Body of pancreas (tissue), 4 donors: ENCODE measurements around the gene TOP1.

Experiments used
- POLR2A ChIP-seq, 3 donors: fragments of 450-650 bp; IDR thresholded peaks; one replicate each; pipeline ENCODE4 v1.6.1; 2016; ENCODE audit warnings: antibody characterized with exemption in 3 of 3, mild to moderate bottlenecking in 2 of 3
- TF ChIP-seq, protein P1 (sequence below), 7 experiments: fragments of 450-650 bp in 4 of 7; fragments of 200-600 bp in 3 of 7; sonication (generic) in 3 of 7; IDR thresholded peaks; one replicate each; pipeline ENCODE4 v1.5.1; 2016 to 2019; ENCODE audit warnings: antibody characterized with exemption in 7 of 7

DNA sequence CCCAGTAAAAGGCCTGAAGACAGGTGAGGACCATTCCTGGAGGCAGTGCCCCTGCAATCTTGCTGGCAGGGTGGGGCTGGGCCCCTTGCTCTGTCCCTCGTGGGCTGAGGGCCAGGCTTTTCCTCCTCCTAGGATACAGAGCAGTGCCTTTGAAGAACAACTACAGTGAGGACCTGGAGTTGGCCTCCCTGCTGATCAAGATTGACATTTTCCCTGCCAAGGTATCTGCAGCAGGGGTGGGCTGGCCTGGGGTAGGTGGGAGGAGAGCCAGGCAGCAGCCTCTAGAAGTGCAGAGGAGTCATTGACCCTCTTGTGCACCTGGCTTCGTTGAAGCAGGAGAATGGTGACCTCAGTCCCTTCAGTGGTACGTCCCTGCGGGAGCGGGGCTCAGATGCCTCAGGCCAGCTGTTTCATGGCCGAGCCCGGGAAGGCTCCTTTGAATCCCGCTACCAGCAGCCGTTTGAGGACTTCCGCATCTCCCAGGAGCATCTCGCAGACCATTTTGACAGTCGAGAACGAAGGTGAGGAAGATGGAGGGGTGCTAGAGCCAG is 145.2 kb downstream of the TOP1 start:
- TF ChIP-seq, protein P1, sequence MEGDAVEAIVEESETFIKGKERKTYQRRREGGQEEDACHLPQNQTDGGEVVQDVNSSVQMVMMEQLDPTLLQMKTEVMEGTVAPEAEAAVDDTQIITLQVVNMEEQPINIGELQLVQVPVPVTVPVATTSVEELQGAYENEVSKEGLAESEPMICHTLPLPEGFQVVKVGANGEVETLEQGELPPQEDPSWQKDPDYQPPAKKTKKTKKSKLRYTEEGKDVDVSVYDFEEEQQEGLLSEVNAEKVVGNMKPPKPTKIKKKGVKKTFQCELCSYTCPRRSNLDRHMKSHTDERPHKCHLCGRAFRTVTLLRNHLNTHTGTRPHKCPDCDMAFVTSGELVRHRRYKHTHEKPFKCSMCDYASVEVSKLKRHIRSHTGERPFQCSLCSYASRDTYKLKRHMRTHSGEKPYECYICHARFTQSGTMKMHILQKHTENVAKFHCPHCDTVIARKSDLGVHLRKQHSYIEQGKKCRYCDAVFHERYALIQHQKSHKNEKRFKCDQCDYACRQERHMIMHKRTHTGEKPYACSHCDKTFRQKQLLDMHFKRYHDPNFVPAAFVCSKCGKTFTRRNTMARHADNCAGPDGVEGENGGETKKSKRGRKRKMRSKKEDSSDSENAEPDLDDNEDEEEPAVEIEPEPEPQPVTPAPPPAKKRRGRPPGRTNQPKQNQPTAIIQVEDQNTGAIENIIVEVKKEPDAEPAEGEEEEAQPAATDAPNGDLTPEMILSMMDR (IDR thresholded peaks at IDR 0.05), result no peak
- no peak for TF ChIP-seq POLR2A (IDR thresholded peaks at IDR 0.05)
